Measurements from ENCODE around the gene IGF2BP2.

Gene IGF2BP2

DNA sequence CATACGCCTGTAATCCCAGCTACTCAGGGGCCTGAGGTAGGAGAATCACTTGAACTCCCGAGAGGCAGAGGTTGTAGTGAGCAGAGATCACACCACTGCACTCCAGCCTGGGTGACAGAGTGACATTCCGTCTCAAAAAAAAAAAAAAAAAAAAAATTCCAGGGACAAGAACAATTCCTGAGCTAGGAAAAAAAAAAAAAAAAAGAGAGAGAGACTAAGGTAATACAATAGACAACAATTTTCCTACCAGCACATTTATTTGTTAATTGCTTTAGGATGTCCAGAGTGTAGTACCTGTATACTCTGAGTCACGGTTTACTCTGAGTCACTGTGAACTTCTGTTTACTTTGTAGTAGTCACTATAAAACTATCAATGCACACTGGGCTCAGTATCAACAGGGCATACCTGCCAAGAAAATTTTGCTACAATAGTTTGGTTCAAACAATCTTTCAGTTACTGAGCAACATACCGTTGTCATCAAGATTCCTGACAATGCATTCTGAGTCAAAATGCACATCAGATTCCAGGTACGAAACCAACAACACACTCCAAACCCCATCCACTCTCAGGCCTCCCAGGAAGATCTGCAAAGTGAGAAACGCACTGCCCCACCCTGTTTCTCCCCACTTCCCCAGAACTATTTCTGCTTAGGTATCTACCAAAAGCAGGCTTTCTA is 28.3 kb downstream of the IGF2BP2 start:
- ATAC-seq (ENCODE audit: low read depth) (peak; percentile 90), DNase-seq (ENCODE audit: low spot score) (no peak)
- H3K4me3 ChIP-seq (ENCODE audit: severe bottlenecking): no peak overlapping the region
- H3K9me3 ChIP-seq (ENCODE audit: severe bottlenecking): no peaks in the 10 kb centered on the region
- TF ChIP-seq, protein P1, sequence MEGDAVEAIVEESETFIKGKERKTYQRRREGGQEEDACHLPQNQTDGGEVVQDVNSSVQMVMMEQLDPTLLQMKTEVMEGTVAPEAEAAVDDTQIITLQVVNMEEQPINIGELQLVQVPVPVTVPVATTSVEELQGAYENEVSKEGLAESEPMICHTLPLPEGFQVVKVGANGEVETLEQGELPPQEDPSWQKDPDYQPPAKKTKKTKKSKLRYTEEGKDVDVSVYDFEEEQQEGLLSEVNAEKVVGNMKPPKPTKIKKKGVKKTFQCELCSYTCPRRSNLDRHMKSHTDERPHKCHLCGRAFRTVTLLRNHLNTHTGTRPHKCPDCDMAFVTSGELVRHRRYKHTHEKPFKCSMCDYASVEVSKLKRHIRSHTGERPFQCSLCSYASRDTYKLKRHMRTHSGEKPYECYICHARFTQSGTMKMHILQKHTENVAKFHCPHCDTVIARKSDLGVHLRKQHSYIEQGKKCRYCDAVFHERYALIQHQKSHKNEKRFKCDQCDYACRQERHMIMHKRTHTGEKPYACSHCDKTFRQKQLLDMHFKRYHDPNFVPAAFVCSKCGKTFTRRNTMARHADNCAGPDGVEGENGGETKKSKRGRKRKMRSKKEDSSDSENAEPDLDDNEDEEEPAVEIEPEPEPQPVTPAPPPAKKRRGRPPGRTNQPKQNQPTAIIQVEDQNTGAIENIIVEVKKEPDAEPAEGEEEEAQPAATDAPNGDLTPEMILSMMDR (IDR thresholded peaks at IDR 0.05; ENCODE audit: poor library complexity, severe bottlenecking): no peak
- 0 out of 2 replicates have a peak, but pooled peaks cover 4% of the 10 kb centered on the region for H3K36me3 ChIP-seq (ENCODE audit: low read depth)
- no peaks in the 10 kb centered on the region for H3K27me3 ChIP-seq (ENCODE audit: insufficient read depth, poor library complexity, severe bottlenecking)
- H3K27ac ChIP-seq (ENCODE audit: poor library complexity, severe bottlenecking): peak overlapping the region; percentile 76
- peaks cover 33% of the 10 kb centered on the region for H3K4me1 ChIP-seq (ENCODE audit: insufficient read depth, poor library complexity, severe bottlenecking)

GRCh38 chr3:185793381-185793780 is 31.5 kb downstream of the IGF2BP2 start:
- no peak for DNase-seq (ENCODE audit: low spot score)
- Histone ChIP-seq H3K27ac (ENCODE audit: poor library complexity, severe bottlenecking) (no peak overlapping the region), H3K4me1 (ENCODE audit: insufficient read depth, poor library complexity, severe bottlenecking) (peaks cover 37% of the 10 kb centered on the region), H3K9me3 (ENCODE audit: severe bottlenecking) (no peaks in the 10 kb centered on the region), H3K27me3 (ENCODE audit: insufficient read depth, poor library complexity, severe bottlenecking) (no peaks in the 10 kb centered on the region), H3K4me3 (ENCODE audit: severe bottlenecking) (no peak overlapping the region), H3K36me3 (ENCODE audit: low read depth) (no peaks in the 10 kb centered on the region)
- TF ChIP-seq, protein P1 (IDR thresholded peaks at IDR 0.05; ENCODE audit: poor library complexity, severe bottlenecking): no peak
- no peak for ATAC-seq (ENCODE audit: low read depth)

DNA sequence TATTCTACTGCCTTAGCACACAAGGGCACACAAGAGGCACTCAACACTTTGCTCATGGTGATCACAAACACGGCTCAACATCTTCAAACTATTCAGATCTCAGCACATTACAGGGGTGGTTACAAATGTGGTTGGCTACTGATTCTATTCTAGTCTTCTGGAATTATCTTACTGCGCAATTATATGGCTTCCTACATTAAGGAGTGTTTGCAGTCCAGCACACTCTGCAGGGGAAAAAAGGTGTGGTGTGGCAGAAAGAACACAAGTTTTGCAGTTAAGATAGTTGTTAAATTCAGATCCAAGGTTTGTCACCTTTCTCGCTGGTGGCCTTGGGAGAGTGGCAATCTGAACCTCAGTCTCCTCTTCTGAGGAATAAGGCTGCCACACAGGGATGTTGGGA is 31.9 kb downstream of the IGF2BP2 start:
- no peaks in the 10 kb centered on the region for H3K9me3 ChIP-seq (ENCODE audit: severe bottlenecking)
- H3K27me3 ChIP-seq (ENCODE audit: insufficient read depth, poor library complexity, severe bottlenecking): no peaks in the 10 kb centered on the region
- no peak overlapping the region for H3K4me3 ChIP-seq (ENCODE audit: severe bottlenecking)
- no peaks in the 10 kb centered on the region for H3K36me3 ChIP-seq (ENCODE audit: low read depth)
- peaks cover 37% of the 10 kb centered on the region for H3K4me1 ChIP-seq (ENCODE audit: insufficient read depth, poor library complexity, severe bottlenecking)
- no peak overlapping the region for H3K27ac ChIP-seq (ENCODE audit: poor library complexity, severe bottlenecking)
- ATAC-seq (ENCODE audit: low read depth) (no peak), DNase-seq (ENCODE audit: low spot score) (no peak)
- TF ChIP-seq, protein P1 (IDR thresholded peaks at IDR 0.05; ENCODE audit: poor library complexity, severe bottlenecking): no peak

GRCh38 chr3:185789891-185790830 is 34.7 kb downstream of the IGF2BP2 start:
- Histone ChIP-seq H3K27me3 (ENCODE audit: insufficient read depth, poor library complexity, severe bottlenecking) (no peaks in the 10 kb centered on the region), H3K27ac (ENCODE audit: poor library complexity, severe bottlenecking) (peak overlapping the region; percentile 18), H3K36me3 (ENCODE audit: low read depth) (peaks cover 5% of the 10 kb centered on the region), H3K4me1 (ENCODE audit: insufficient read depth, poor library complexity, severe bottlenecking) (peaks cover 37% of the 10 kb centered on the region), H3K9me3 (ENCODE audit: severe bottlenecking) (no peaks in the 10 kb centered on the region), H3K4me3 (ENCODE audit: severe bottlenecking) (no peak overlapping the region)
- ATAC-seq (ENCODE audit: low read depth): peak; percentile 55; the same call in 1 of the 3 replicates
- TF ChIP-seq, protein P1 (IDR thresholded peaks at IDR 0.05; ENCODE audit: poor library complexity, severe bottlenecking): no peak
- no peak for DNase-seq (ENCODE audit: low spot score)

All from RWPE2 (cell line).